Middle frontal gyrus (tissue), 1 donor: ENCODE data around the gene TTLL1.
"Not testable (repeated sequence)": the region's sequence is repeated elsewhere in the genome, so short reads cannot be mapped to it uniquely, and the experiment has no call there.

Source experiments
- DNase-seq: peaks from one replicate; pipeline ENCODE4 v3.0.0-alpha.2; 2015; ENCODE audit warnings: low spot score; ENCODE audit errors: extremely low spot score

The TTLL1 gene

GRCh38 chr22:43077121-43077877 is 11.9 kb downstream of the TTLL1 start:
- no peak for DNase-seq

- DNase-seq = no peak
Observed at GRCh38 chr22:43066844-43067385, 22.3 kb downstream of the TTLL1 start.

GRCh38 chr22:43066134-43066533 is 23.1 kb downstream of the TTLL1 start:
- no peak for DNase-seq

GRCh38 chr22:43060183-43060582 is 29.0 kb downstream of the TTLL1 start:
- no peak for DNase-seq

GRCh38 chr22:43057641-43058040 is 31.6 kb downstream of the TTLL1 start:
- no peak for DNase-seq

GRCh38 chr22:43053176-43053575 is 36.0 kb downstream of the TTLL1 start:
- no peak for DNase-seq

GRCh38 chr22:43050995-43051394 is 38.2 kb downstream of the TTLL1 start:
- no peak for DNase-seq

GRCh38 chr22:43047605-43048004 is 41.6 kb downstream of the TTLL1 start:
- no peak for DNase-seq

GRCh38 chr22:43044290-43044712 is 44.9 kb downstream of the TTLL1 start:
- no peak for DNase-seq

- no peak for DNase-seq
Observed at GRCh38 chr22:43042101-43042780, 47.0 kb downstream of the TTLL1 start.

GRCh38 chr22:43039800-43040199 is 49.4 kb downstream of the TTLL1 start:
- DNase-seq = no peak

GRCh38 chr22:43038325-43038724 is 50.9 kb downstream of the TTLL1 start:
- no peak for DNase-seq

GRCh38 chr22:43036282-43036829 is 52.8 kb downstream of the TTLL1 start:
- DNase-seq = no peak

- no peak for DNase-seq
Observed at GRCh38 chr22:43035250-43035649, 53.9 kb downstream of the TTLL1 start.

- no peak for DNase-seq
Observed at GRCh38 chr22:43031617-43032016, 57.6 kb downstream of the TTLL1 start.

GRCh38 chr22:43018615-43019014 is 70.6 kb downstream of the TTLL1 start:
- DNase-seq = no peak

GRCh38 chr22:43017525-43018460 is 71.4 kb downstream of the TTLL1 start:
- no peak for DNase-seq

- DNase-seq = not testable (repeated sequence)
Observed at GRCh38 chr22:43016150-43016549, 73.0 kb downstream of the TTLL1 start.

GRCh38 chr22:43015677-43016042 is 73.5 kb downstream of the TTLL1 start:
- DNase-seq = no peak

- peak; percentile 93 for DNase-seq
Observed at GRCh38 chr22:43014869-43015676, 74.1 kb downstream of the TTLL1 start, which contains the start of gene PACSIN2. Gene PACSIN2, minus strand, starts transcription at chr22:43015149. Its CDS starts 103,069 bp downstream, at chr22:42912080.
